Measurements from ENCODE around the gene CDKAL1.

GRCh38 chr6:21022343-21023107 is 488.3 kb downstream of the CDKAL1 start:
- TF ChIP-seq, protein P1, sequence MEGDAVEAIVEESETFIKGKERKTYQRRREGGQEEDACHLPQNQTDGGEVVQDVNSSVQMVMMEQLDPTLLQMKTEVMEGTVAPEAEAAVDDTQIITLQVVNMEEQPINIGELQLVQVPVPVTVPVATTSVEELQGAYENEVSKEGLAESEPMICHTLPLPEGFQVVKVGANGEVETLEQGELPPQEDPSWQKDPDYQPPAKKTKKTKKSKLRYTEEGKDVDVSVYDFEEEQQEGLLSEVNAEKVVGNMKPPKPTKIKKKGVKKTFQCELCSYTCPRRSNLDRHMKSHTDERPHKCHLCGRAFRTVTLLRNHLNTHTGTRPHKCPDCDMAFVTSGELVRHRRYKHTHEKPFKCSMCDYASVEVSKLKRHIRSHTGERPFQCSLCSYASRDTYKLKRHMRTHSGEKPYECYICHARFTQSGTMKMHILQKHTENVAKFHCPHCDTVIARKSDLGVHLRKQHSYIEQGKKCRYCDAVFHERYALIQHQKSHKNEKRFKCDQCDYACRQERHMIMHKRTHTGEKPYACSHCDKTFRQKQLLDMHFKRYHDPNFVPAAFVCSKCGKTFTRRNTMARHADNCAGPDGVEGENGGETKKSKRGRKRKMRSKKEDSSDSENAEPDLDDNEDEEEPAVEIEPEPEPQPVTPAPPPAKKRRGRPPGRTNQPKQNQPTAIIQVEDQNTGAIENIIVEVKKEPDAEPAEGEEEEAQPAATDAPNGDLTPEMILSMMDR (IDR thresholded peaks at IDR 0.05), result no peak
- TF ChIP-seq EZH2phosphoT487 (IDR thresholded peaks at IDR 0.05) (no peak), EZH2 (IDR thresholded peaks at IDR 0.05) (no peak)

Data from neural progenitor cell (in vitro differentiated cells).